ENCODE data around the gene RPLP2. TPM values are rescaled to one million over a fixed set of nuclear protein-coding genes. Genes with fewer than 3 reads are reported as not detected.

Gene RPLP2
- total RNA-seq, 1 donor from 2014 or later: 211 TPM

- Histone ChIP-seq H3K27me3 (ENCODE audit: control insufficient read depth, insufficient read depth, low read length) (no peaks in the 10 kb centered on the region), H3K36me3 (ENCODE audit: control insufficient read depth, insufficient read depth, low read length) (peaks cover 23% of the 10 kb centered on the region), H3K4me3 (ENCODE audit: low read depth, low read length) (peak overlapping the region; percentile 58)
- no peak for DNase-seq (ENCODE audit: low read depth)
- FAIRE-seq: no peak
- no peak for TF ChIP-seq CTCF (IDR thresholded peaks at IDR 0.05; ENCODE audit: insufficient read depth, low read length, severe bottlenecking)
Observed at GRCh38 chr11:804599-804964, 5.2 kb upstream of the RPLP2 start.

GRCh38 chr11:808427-809286, 1.1 kb upstream of the RPLP2 start:
- no peak for DNase-seq (ENCODE audit: low read depth)
- H3K4me3 ChIP-seq (ENCODE audit: low read depth, low read length): peak overlapping the region; percentile 97
- no peak for TF ChIP-seq CTCF (IDR thresholded peaks at IDR 0.05; ENCODE audit: insufficient read depth, low read length, severe bottlenecking)
- peaks cover 20% of the 10 kb centered on the region for H3K36me3 ChIP-seq (ENCODE audit: control insufficient read depth, insufficient read depth, low read length)
- H3K27me3 ChIP-seq (ENCODE audit: control insufficient read depth, insufficient read depth, low read length): no peaks in the 10 kb centered on the region
- FAIRE-seq: no peak

DNA sequence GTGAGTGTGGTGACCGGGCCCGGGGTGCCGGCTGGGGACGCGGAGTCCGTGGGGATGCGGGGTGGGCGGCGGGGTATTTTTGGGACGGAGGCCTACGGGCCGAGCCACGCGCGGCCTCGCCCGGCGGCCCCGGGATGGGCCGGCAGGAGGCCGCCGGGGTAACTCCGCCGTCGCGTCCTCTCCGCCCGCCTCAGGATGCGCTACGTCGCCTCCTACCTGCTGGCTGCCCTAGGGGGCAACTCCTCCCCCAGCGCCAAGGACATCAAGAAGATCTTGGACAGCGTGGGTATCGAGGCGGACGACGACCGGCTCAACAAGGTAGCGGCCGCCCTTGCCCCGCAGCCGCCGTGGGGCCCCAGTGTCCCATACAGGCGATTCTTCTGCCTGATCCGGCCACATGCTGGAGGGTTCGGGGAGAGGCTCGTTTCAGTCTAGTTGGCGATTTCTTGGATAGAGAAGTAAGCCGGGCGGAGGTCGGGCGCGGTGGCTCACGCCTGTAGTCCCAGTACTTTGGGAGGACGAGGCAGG, 337 bp downstream of the RPLP2 start:
- TF ChIP-seq CTCF (IDR thresholded peaks at IDR 0.05; ENCODE audit: insufficient read depth, low read length, severe bottlenecking): no peak
- peak overlapping the region; percentile 97 for H3K4me3 ChIP-seq (ENCODE audit: low read depth, low read length)
- DNase-seq (ENCODE audit: low read depth) (no peak), FAIRE-seq (no peak)
- no peaks in the 10 kb centered on the region for H3K27me3 ChIP-seq (ENCODE audit: control insufficient read depth, insufficient read depth, low read length)
- peaks cover 21% of the 10 kb centered on the region for H3K36me3 ChIP-seq (ENCODE audit: control insufficient read depth, insufficient read depth, low read length)

DNA sequence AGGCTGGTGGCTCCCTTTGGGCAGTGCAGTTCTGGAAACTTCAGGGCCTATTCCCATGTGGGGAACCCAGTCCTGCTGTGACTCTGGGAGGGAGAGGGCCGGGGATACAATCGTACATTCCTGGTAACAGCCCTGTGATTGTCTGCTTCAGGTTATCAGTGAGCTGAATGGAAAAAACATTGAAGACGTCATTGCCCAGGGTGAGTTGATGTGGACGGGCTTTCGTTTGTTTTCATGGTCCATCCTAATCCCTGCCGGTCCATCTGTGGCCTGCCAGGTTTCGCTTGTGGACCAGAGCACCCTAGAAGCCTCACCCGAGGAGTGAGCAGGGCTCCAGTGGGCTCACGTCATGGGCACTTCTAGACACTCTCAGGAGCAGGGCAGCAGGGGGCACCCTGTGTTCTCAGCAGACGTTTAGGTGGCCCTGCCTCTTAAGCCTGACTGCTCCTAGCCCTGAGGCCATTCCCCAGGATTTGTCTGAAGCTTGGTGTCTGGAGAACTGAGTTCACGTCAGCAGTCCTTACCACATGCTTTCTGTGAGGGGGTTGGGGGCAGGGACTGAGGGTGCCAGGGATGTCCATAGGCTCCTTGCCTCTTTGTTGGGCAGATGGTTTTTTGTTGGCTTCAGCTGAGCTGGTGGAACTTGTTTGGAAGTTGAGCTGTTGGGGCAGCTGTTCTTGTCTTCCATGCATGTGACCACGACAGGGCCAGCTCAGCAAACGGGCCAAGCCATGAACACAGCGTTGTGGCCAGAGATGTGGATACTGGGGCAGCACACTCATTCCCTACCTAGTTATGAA, 1.9 kb downstream of the RPLP2 start:
- TF ChIP-seq CTCF (IDR thresholded peaks at IDR 0.05; ENCODE audit: insufficient read depth, low read length, severe bottlenecking): peak; percentile 20
- H3K4me3 ChIP-seq (ENCODE audit: low read depth, low read length): no peak overlapping the region
- no peak for FAIRE-seq
- H3K27me3 ChIP-seq (ENCODE audit: control insufficient read depth, insufficient read depth, low read length): no peaks in the 10 kb centered on the region
- peaks cover 21% of the 10 kb centered on the region for H3K36me3 ChIP-seq (ENCODE audit: control insufficient read depth, insufficient read depth, low read length)
- no peak for DNase-seq (ENCODE audit: low read depth)

GRCh38 chr11:812390-812789, 2.6 kb downstream of the RPLP2 start:
- FAIRE-seq (no peak), DNase-seq (ENCODE audit: low read depth) (no peak)
- H3K4me3 ChIP-seq (ENCODE audit: low read depth, low read length): no peak overlapping the region
- TF ChIP-seq CTCF (IDR thresholded peaks at IDR 0.05; ENCODE audit: insufficient read depth, low read length, severe bottlenecking): no peak
- no peaks in the 10 kb centered on the region for H3K27me3 ChIP-seq (ENCODE audit: control insufficient read depth, insufficient read depth, low read length)
- H3K36me3 ChIP-seq (ENCODE audit: control insufficient read depth, insufficient read depth, low read length): peaks cover 21% of the 10 kb centered on the region

Data from bronchial epithelial cell (primary cell).